Measurements from ENCODE around the gene DIS3L2.
"Not testable (repeated sequence)": the region's sequence is repeated elsewhere in the genome, so short reads cannot be mapped to it uniquely, and the experiment has no call there.

The DIS3L2 gene

DNA sequence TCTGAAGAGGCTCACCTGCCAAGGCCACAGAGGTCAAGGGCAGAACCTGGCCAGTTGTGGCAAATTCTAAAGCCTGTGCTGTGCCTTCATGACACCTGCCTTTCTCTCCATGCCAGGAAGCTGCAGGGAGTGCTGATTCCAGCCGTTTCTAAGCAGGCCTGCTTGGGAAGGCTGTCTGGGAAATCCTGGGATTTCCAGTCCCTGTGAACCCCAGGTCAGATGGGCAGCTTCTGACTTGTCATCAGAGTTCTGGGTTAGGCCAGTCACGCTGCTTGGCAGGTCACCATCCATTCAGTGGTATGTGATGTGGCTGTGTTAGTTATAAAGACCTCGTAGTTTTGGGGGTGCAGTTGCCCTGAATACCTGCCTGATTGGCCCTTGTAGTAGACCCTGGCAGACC lies 346.3 kb downstream of the DIS3L2 start:
- TF ChIP-seq, protein P1, sequence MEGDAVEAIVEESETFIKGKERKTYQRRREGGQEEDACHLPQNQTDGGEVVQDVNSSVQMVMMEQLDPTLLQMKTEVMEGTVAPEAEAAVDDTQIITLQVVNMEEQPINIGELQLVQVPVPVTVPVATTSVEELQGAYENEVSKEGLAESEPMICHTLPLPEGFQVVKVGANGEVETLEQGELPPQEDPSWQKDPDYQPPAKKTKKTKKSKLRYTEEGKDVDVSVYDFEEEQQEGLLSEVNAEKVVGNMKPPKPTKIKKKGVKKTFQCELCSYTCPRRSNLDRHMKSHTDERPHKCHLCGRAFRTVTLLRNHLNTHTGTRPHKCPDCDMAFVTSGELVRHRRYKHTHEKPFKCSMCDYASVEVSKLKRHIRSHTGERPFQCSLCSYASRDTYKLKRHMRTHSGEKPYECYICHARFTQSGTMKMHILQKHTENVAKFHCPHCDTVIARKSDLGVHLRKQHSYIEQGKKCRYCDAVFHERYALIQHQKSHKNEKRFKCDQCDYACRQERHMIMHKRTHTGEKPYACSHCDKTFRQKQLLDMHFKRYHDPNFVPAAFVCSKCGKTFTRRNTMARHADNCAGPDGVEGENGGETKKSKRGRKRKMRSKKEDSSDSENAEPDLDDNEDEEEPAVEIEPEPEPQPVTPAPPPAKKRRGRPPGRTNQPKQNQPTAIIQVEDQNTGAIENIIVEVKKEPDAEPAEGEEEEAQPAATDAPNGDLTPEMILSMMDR (IDR thresholded peaks at IDR 0.05) = no peak
- TF ChIP-seq ZFX (IDR thresholded peaks at IDR 0.05; ENCODE audit: borderline replicate concordance) = no peak
- no peak overlapping the region for H3K27ac ChIP-seq

DNA sequence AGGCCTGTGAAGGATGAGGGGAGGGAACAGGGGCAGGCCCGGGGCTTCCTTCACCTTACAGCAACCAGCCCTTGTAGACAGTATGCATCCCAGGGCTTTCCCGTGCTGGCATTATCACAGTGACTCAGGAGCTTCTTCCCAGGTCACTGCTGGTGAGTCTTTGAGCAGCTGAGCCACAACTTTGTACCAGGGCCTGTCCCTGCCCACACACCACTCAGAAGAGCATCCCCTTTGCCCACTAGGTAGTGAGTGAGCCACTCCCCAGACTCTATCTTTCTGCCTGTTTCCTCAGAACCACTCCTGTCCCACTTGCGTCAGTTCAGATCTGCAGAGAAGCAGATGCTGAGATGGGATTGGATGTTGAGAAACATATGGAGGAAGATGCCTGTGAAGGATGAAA lies 347.5 kb downstream of the DIS3L2 start:
- TF ChIP-seq ZFX (IDR thresholded peaks at IDR 0.05; ENCODE audit: borderline replicate concordance) = no peak
- TF ChIP-seq, protein P1 (IDR thresholded peaks at IDR 0.05) = no peak
- H3K27ac ChIP-seq = no peak overlapping the region

DNA sequence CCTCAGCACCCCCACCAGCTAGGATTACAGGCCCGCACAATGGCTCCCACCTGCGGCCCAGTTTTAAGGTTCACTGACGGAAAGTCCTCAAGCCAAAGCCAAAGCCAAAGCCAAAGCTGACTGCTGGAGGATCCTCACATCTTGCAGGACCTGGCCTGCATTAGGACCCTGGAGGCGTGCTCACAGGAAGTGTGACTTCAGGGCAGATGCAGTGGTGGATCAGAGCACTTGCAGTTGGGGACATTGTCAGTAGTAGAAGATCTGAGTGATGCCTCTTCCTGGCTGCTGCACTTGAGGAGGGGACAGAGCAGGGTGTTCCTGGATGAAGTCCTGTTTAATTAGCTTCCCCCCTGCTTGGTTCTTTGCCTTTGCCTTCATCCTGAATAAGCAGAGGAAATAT lies 348.1 kb downstream of the DIS3L2 start:
- no peak for TF ChIP-seq ZFX (IDR thresholded peaks at IDR 0.05; ENCODE audit: borderline replicate concordance)
- TF ChIP-seq, protein P1 (IDR thresholded peaks at IDR 0.05) = no peak
- H3K27ac ChIP-seq = no peak overlapping the region

DNA sequence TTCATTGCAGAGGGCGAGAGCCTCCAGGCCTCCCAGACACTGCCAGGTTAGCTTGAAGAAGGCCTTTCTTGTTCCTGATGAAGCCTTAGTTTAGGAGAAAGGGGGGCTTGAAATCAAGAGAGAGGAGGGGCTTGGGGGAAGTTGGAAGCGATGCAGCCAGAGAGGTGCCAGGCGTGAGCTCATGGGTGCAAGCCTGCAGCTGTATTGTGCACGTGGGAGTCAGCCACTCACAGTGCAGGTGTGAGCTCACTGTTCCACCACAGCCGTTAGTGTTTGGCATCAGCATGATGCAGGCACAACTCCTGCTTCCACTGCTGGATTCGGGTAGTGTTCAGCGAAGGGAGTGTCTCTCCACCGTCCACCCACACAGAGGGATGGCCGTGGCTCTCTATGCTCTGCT lies 348.6 kb downstream of the DIS3L2 start:
- H3K27ac ChIP-seq = no peak overlapping the region
- no peak for TF ChIP-seq ZFX (IDR thresholded peaks at IDR 0.05; ENCODE audit: borderline replicate concordance)
- TF ChIP-seq, protein P1 (IDR thresholded peaks at IDR 0.05) = no peak

DNA sequence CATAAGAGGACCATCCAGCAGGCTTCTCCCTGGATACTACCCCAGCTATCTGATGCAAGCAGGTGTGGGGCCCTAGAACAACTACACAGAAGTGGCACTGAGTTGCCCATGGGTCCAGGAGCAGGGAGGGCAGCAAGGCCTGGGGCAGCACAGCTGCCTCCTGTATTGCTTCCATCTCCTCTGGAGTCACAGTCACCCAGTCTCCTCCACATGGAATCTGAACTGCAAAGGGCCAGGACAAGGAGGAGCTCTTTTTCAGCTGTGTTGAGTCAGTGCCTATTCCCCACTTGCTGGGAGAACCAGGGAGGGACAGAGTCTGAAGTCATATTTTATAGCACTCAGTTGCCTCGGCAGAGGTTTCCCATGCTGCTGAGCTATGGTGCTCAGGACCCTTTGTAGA lies 349.2 kb downstream of the DIS3L2 start:
- no peak overlapping the region for H3K27ac ChIP-seq
- TF ChIP-seq, protein P1 (IDR thresholded peaks at IDR 0.05) = no peak
- TF ChIP-seq ZFX (IDR thresholded peaks at IDR 0.05; ENCODE audit: borderline replicate concordance) = no peak

DNA sequence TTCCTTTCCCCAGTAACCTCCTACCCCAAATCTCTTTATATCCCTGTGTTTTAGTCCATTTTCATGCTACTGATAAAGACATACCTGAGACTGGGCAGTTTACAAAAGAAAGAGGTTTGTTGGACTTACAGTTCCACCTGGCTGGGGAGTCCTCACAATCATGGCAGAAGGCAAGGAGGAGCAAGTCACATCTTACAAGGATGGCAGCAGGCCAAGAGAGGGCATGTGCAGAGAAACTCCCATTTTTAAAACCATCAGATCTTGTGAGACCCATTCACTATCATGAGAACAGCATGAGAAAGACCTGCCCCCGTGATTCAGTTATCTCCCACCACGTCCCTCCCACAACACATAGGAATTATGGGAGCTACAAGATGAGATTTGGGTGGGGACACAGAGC lies 352.1 kb downstream of the DIS3L2 start:
- H3K27ac ChIP-seq = not testable (repeated sequence)

DNA sequence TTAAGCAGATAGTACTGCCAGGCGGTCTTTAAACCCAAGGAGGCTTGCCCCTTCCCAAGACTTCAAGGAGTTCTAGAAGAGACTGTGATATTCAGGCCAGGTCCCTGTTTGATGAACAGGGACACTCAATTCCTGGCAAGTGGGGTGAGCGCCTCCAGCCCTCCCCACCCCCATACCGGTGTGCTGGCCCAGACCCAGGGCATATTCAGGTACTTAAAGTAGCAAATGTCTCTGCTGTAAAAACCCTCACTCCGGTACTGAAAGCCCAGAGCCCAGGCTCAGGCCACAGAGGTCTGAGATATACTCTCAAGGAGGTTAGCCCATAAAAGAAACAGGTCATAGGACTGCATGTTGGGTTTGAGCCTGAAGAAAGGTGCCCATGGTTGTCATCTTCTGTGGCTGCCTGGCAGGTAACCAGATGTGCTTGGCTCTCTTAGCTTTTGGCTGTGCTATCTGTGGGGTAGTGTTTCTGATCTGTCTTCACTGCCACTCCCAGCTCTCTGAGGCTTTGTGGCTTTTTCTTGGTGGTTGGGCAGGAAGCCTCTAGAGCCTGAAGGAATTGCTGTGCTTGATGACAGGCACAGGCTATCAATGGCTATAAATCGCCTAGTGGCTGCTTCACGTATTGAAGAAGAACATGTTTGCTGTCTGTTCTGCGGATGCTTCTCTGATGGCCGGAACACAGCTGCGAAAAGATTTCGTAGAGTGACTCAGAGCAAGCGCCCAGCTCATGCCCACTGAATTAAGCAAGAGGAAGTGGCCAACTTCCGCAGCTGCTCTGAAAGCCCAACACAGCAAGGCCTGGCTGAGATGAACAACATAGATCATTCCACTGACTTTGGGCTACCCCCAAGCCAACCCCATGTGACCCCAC lies 353.8 kb downstream of the DIS3L2 start:
- no peak overlapping the region for H3K27ac ChIP-seq
- TF ChIP-seq ZFX (IDR thresholded peaks at IDR 0.05; ENCODE audit: borderline replicate concordance) = no peak

DNA sequence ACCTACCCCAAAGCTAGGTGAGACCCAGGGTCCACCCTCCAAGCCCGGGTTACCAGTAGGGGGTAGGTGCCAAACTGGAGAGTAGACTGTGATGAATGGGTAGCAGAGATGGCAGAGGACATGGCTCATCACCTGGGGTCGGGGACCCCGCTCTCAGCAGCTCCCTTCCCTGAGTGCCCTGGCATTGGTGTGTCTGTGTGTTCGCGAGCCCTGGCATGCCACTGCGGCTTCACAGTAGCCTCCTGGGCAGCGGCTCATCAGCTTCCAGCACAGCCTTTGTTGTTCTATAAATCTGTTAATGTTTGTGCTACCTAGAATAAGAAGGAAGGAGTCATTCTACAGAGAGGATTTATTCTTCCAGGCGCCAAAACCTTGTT lies 354.4 kb downstream of the DIS3L2 start:
- TF ChIP-seq ZFX (IDR thresholded peaks at IDR 0.05; ENCODE audit: borderline replicate concordance) = no peak
- TF ChIP-seq, protein P1 (IDR thresholded peaks at IDR 0.05) = no peak
- no peak overlapping the region for H3K27ac ChIP-seq
